ENCODE measurements around the gene USP3.

The USP3 gene

GRCh38 chr15:63502843-63503738, 1.3 kb upstream of the USP3 start:
- Histone ChIP-seq H3K9me3 (no peaks in the 10 kb centered on the region), H3K4me3 (ENCODE audit: low read depth in 1 of 2, low read length in 1 of 2) (peak overlapping the region; percentile 85 to 86), H3K36me3 (no peaks in the 10 kb centered on the region), H3K27ac (peak overlapping the region; percentile 99), H3K4me1 (ENCODE audit: control insufficient read depth in 1 of 2, insufficient read depth in 1 of 2, low read depth in 1 of 2, low read length in 1 of 2) (peaks cover 75 to 83% of the 10 kb centered on the region in 2 experiments), H3K27me3 (no peaks in the 10 kb centered on the region)
- TF ChIP-seq, protein P1, sequence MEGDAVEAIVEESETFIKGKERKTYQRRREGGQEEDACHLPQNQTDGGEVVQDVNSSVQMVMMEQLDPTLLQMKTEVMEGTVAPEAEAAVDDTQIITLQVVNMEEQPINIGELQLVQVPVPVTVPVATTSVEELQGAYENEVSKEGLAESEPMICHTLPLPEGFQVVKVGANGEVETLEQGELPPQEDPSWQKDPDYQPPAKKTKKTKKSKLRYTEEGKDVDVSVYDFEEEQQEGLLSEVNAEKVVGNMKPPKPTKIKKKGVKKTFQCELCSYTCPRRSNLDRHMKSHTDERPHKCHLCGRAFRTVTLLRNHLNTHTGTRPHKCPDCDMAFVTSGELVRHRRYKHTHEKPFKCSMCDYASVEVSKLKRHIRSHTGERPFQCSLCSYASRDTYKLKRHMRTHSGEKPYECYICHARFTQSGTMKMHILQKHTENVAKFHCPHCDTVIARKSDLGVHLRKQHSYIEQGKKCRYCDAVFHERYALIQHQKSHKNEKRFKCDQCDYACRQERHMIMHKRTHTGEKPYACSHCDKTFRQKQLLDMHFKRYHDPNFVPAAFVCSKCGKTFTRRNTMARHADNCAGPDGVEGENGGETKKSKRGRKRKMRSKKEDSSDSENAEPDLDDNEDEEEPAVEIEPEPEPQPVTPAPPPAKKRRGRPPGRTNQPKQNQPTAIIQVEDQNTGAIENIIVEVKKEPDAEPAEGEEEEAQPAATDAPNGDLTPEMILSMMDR (IDR thresholded peaks at IDR 0.05): peak; percentile 67

GRCh38 chr15:63503739-63504246, 600 bp upstream of the USP3 start:
- no peaks in the 10 kb centered on the region for H3K36me3 ChIP-seq
- TF ChIP-seq, protein P1 (IDR thresholded peaks at IDR 0.05): no peak
- no peaks in the 10 kb centered on the region for H3K9me3 ChIP-seq
- H3K4me1 ChIP-seq (ENCODE audit: control insufficient read depth in 1 of 2, insufficient read depth in 1 of 2, low read depth in 1 of 2, low read length in 1 of 2): peaks cover 75 to 83% of the 10 kb centered on the region in 2 experiments
- peak overlapping the region; percentile 85 to 86 for H3K4me3 ChIP-seq (ENCODE audit: low read depth in 1 of 2, low read length in 1 of 2)
- no peaks in the 10 kb centered on the region for H3K27me3 ChIP-seq
- H3K27ac ChIP-seq: peak overlapping the region; percentile 99

DNA sequence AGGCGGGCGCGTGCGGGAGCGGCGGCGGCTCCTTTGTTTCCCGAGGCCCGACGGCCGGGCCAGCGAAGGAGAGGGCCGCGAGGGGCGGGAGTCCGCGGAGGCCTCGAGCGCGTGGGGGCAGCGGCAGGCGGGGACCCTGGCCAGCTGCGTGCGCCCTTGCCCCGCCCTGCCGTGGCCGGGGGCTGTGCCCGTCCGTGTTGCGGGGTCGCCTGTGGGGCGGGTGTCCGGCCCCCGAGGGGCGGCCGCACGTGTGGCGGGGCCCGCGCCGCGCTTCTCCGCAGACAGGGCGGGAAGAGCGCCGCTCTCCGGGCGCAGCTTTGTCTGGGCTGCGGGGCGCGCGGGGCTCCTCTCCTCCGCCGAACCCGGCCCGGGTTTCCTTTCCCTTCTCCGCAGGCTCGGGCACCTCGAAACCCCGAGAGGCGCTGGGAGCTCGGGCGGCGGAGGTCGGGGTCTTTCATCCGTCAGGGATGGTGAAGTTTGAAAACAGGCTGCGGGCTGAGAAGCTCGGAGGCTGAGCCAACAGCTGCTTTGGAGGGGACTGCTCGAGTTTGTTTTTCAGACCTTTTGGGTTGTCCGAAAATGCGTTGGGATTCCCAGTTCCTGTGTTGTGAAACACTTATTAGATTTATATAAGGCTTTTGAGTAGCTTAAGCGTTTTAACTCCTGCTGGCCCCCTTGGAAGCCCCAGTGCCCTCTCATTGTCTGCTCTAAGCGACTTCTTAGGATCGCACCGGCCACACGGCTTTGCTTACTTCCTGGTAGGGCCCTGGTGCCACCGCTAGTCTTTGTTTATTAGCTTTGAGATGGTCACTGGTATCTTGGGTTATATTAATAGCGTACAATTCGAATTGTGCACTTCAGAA, 817 bp downstream of the USP3 start:
- Histone ChIP-seq H3K4me3 (ENCODE audit: low read depth in 1 of 2, low read length in 1 of 2) (peak overlapping the region; percentile 85 to 86), H3K27ac (peak overlapping the region; percentile 99), H3K9me3 (no peaks in the 10 kb centered on the region), H3K27me3 (no peaks in the 10 kb centered on the region), H3K36me3 (no peaks in the 10 kb centered on the region), H3K4me1 (ENCODE audit: control insufficient read depth in 1 of 2, insufficient read depth in 1 of 2, low read depth in 1 of 2, low read length in 1 of 2) (peaks cover 73 to 83% of the 10 kb centered on the region in 2 experiments)
- TF ChIP-seq, protein P1 (IDR thresholded peaks at IDR 0.05): peak; percentile 67

- Histone ChIP-seq H3K36me3 (no peaks in the 10 kb centered on the region), H3K4me3 (ENCODE audit: low read depth in 1 of 2, low read length in 1 of 2) (peak overlapping the region; percentile 85 to 86), H3K27me3 (no peaks in the 10 kb centered on the region), H3K27ac (peak overlapping the region; percentile 99), H3K9me3 (no peaks in the 10 kb centered on the region), H3K4me1 (ENCODE audit: control insufficient read depth in 1 of 2, insufficient read depth in 1 of 2, low read depth in 1 of 2, low read length in 1 of 2) (peaks cover 73 to 83% of the 10 kb centered on the region in 2 experiments)
- TF ChIP-seq, protein P1 (IDR thresholded peaks at IDR 0.05): no peak
These were observed 1.4 kb downstream of the USP3 start for GRCh38 chr15:63505842-63506222.

- H3K27me3 ChIP-seq: no peaks in the 10 kb centered on the region
- TF ChIP-seq, protein P1 (IDR thresholded peaks at IDR 0.05): no peak
- H3K4me3 ChIP-seq (ENCODE audit: low read depth in 1 of 2, low read length in 1 of 2): peak overlapping the region; percentile 85 to 86
- H3K36me3 ChIP-seq: no peaks in the 10 kb centered on the region
- no peaks in the 10 kb centered on the region for H3K9me3 ChIP-seq
- H3K27ac ChIP-seq: peak overlapping the region; percentile 99
- peaks cover 73 to 80% of the 10 kb centered on the region in 2 experiments for H3K4me1 ChIP-seq (ENCODE audit: control insufficient read depth in 1 of 2, insufficient read depth in 1 of 2, low read depth in 1 of 2, low read length in 1 of 2)
These were observed 2.2 kb downstream of the USP3 start for GRCh38 chr15:63506537-63507035.
